Ectodermal cell (in vitro differentiated cells): ENCODE data around the gene WDR45.

Source experiments
- H3K27ac ChIP-seq: 2 replicates; pipeline ENCODE4 v1.7.0; 2013; ENCODE audit warnings: mild to moderate bottlenecking, low read depth, low read length; ENCODE audit not compliant: insufficient read depth, poor library complexity, severe bottlenecking
- H3K27me3 ChIP-seq: 2 replicates; pipeline ENCODE4 v1.7.0; 2013; ENCODE audit warnings: mild to moderate bottlenecking, low read length; ENCODE audit not compliant: insufficient read depth, control insufficient read depth, poor library complexity, severe bottlenecking
- H3K36me3 ChIP-seq: one replicate; pipeline ENCODE4 v1.7.0; 2013; ENCODE audit warnings: low read length; ENCODE audit not compliant: control insufficient read depth, insufficient read depth
- H3K4me1 ChIP-seq: one replicate; pipeline ENCODE4 v1.7.0; 2013; ENCODE audit warnings: low read length; ENCODE audit not compliant: control insufficient read depth, insufficient read depth
- H3K4me3 ChIP-seq: 2 replicates; pipeline ENCODE4 v1.7.0; 2013; ENCODE audit warnings: low read depth, low read length, control low read depth; ENCODE audit not compliant: insufficient read depth
- H3K9me3 ChIP-seq: 2 replicates; pipeline ENCODE4 v1.7.0; 2013; ENCODE audit warnings: mild to moderate bottlenecking, low read length, moderate library complexity; ENCODE audit not compliant: control insufficient read depth
- WGBS, 2 experiments: methylation state at CpG; one replicate each; pipeline ENCODE4 v1.1.7; 2013; ENCODE audit warnings: missing lambda C conversion rate in 2 of 2; 5-methylcytosine and 5-hydroxymethylcytosine counted together

WDR45 gene

DNA sequence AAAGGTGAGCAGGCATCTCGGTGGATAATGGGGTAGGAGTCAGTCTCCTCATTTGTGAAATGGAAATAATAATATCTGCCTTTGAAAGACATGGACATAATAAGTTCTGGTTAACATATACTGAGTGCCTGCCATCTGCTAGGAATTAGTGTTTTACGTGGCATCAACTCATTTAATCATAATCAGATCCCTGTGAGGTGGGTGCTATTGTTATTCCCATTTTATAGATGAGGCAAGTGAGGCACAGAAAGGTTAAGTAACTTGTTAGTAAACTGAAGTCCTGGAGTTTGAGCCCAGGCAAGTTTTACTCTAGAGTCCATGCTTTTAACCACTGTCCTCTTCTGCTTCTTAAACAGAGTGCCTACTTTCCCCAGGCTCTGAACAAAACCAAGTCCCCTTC, 13.4 kb downstream of the WDR45 start:
- Histone ChIP-seq H3K4me3 (no peak overlapping the region), H3K27ac (no peak overlapping the region), H3K27me3 (no peaks in the 10 kb centered on the region), H3K36me3 (no peaks in the 10 kb centered on the region), H3K9me3 (no peaks in the 10 kb centered on the region), H3K4me1 (no peaks in the 10 kb centered on the region)
- WGBS, 2 experiments: 92 to 93% methylated on average over 1 to 2 of the region's 2 CpGs

DNA sequence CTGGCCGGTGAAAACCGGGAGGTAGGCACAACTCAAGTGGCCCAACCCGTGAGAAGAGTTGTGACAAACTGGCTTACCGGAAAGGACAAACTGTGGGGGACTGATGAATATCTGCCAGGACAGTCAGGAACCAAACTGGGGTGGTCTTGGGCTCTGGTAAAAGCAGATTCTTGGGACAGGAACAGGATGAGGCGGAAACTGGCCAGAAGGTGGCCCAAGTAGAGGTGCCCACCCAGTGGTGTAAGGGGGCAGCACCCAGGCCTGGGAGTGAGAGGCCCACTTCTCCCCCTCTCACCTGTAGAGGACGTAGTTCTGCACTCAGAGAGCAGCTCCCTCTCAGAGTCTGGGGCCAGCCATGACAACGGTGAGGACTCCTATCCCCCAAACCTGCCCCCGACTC, 15.0 kb downstream of the WDR45 start:
- 92 to 94% methylated on average over 8 of the region's 8 CpGs for WGBS, 2 experiments
- H3K27me3 ChIP-seq: no peaks in the 10 kb centered on the region
- H3K36me3 ChIP-seq: no peaks in the 10 kb centered on the region
- no peaks in the 10 kb centered on the region for H3K4me1 ChIP-seq
- H3K27ac ChIP-seq: no peak overlapping the region
- H3K4me3 ChIP-seq: no peak overlapping the region
- no peaks in the 10 kb centered on the region for H3K9me3 ChIP-seq

DNA sequence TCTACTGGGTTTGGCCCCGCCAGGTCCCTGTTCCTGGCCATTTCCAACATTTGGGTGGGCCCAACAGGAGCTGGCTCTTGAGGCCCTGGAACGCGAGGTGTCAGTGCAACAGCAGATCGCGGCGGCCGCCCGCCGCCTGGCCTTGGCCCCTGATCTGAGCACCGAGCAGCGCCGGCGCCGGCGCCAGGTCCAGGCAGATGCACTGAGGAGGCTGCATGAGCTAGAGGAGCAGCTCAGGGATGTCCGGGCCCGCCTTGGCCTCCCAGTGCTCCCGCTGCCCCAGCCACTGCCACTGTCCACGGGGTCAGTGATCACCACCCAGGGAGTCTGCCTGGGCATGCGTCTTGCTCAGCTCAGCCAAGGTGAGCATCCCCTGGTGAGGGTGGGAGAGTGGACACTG, 15.4 kb downstream of the WDR45 start:
- WGBS, 2 experiments: 93 to 96% methylated on average over 20 of the region's 20 CpGs
- Histone ChIP-seq H3K27ac (no peak overlapping the region), H3K36me3 (no peaks in the 10 kb centered on the region), H3K9me3 (no peaks in the 10 kb centered on the region), H3K4me3 (no peak overlapping the region), H3K27me3 (no peaks in the 10 kb centered on the region), H3K4me1 (no peaks in the 10 kb centered on the region)

DNA sequence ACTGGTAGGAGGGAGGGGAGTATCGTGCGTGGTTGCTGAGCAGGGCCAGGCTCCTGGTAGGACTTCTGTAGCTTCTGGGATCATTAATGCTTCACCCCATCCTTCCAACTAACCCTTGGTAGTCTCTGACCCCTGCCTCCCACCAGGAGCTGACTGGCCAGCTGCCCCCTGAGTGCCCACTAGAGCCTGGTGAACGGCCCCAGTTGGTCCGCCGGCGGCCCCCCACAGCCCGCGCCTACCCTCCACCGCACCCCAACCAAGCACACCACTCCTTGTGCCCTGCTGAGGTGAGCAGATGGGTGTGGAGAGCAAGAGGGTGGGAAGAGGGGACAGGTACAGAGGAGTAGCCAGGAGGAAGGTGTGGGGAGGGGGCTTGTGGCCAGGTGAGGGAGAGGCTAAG, 16.0 kb downstream of the WDR45 start:
- Histone ChIP-seq H3K9me3 (no peaks in the 10 kb centered on the region), H3K27ac (no peak overlapping the region), H3K36me3 (no peaks in the 10 kb centered on the region), H3K4me1 (no peaks in the 10 kb centered on the region), H3K4me3 (no peak overlapping the region), H3K27me3 (no peaks in the 10 kb centered on the region)
- WGBS, 2 experiments: 93 to 100% methylated on average over 3 to 6 of the region's 9 CpGs

DNA sequence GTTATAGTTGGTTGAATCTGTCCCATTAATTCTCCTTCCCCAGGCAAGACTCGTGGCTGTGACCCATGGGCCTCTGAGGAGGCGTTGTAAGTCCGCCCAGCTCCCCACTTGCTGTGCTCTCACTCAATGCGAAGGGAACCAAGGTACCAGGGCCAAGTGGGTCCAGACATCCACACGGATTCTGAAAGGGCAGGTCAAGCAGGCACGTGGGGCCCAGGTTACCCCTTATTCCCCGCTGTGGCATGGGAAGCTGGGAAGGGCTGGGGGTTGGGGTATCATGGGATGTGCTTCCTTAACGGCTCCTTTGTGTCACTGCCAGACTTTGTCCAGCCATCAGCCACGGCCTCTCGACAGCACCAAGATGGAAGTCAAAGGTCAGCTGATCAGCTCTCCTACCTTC, 17.8 kb downstream of the WDR45 start:
- no peak overlapping the region for H3K27ac ChIP-seq
- 92 to 98% methylated on average over 10 of the region's 10 CpGs for WGBS, 2 experiments
- no peaks in the 10 kb centered on the region for H3K27me3 ChIP-seq
- H3K36me3 ChIP-seq: no peaks in the 10 kb centered on the region
- no peaks in the 10 kb centered on the region for H3K9me3 ChIP-seq
- no peaks in the 10 kb centered on the region for H3K4me1 ChIP-seq
- H3K4me3 ChIP-seq: no peak overlapping the region

DNA sequence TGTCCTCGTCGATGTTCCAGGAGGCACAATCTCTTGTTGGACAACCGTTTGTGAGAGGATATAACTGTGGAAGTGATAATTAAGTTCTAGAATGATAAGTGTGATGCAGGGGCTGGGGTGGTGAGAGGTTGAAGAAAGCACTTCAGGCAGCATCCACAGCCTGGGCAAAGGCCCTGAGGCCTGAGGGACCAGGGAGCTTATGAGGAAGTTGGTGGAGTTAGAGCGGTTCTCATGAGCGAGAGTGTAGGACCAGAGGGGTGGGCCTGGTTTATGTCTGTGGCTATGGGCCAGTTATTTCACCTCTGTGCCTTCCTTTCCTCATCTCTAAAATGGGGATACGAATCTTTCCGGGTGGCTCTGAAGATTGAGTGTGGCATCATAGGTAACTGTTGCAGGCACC, 18.2 kb downstream of the WDR45 start:
- no peaks in the 10 kb centered on the region for H3K9me3 ChIP-seq
- no peaks in the 10 kb centered on the region for H3K4me1 ChIP-seq
- H3K27ac ChIP-seq: no peak overlapping the region
- no peaks in the 10 kb centered on the region for H3K36me3 ChIP-seq
- no peaks in the 10 kb centered on the region for H3K27me3 ChIP-seq
- WGBS, 2 experiments: 92 to 93% methylated on average over 7 of the region's 7 CpGs
- no peak overlapping the region for H3K4me3 ChIP-seq

DNA sequence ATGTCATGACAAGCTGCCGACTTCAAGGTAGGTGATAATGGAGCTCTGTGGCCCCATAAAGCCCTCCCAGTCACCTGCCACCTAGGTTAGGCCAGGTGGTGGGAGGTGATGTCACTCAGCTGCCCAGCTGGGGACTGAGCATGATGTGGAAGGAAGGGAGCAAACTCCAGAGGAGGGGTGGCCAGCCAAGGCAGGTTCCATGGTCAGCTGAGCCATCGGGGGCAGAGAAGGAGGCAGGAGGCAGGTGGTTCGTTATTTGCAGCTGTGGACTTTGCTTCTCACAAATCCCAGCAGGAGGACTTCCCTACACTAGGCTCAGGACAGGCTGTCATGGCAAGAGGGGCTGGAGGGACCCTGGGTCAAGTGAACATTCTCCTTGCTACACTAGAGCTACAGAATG, 18.8 kb downstream of the WDR45 start:
- no peaks in the 10 kb centered on the region for H3K27me3 ChIP-seq
- no peak overlapping the region for H3K27ac ChIP-seq
- WGBS, 2 experiments: 93 to 95% methylated on average over 3 of the region's 3 CpGs
- H3K4me3 ChIP-seq: no peak overlapping the region
- H3K9me3 ChIP-seq: no peaks in the 10 kb centered on the region
- no peaks in the 10 kb centered on the region for H3K36me3 ChIP-seq
- H3K4me1 ChIP-seq: no peaks in the 10 kb centered on the region

DNA sequence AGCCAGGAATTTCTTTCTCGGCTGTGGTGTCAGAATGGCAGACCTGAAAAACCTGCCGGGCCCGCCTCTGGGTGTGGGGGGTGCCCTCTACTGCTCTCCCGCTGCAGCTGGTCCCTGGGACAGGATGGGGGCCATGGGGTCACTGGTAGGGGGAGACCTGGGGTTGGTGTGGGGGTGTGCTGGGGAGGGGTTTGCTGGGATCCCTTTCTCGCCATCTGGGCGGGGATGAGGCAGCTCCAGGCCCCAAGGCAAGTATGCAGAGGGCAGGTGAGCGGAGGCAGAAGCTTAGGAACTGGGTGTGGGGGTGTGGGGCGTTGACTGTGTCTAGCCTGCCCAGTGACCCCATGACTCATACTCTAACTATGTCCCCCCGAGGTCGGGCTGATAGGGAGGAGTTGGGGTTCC, 20.0 kb downstream of the WDR45 start:
- Histone ChIP-seq H3K27ac (no peak overlapping the region), H3K4me3 (no peak overlapping the region)
- WGBS, 2 experiments: 80 to 82% methylated on average over 10 of the region's 10 CpGs

DNA sequence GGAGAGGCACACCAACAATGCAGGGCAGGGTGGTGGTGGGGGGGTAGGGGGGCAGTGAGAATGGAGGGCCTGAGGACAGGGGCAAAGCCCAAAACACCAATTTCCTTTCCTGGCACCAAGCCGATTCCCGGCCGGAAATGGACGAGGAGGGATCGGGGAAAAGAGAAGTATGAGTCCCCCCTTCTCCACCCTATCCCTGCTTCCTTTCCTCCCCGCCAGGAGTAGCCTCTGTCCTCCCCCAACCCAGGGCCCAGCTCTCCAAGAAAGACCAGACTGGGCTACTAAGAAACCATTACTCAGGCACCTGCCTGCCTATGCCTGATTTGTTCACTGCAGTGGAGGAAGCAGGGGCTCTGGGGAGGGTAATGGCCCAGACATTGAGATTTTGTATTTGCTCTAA, 20.5 kb downstream of the WDR45 start:
- Histone ChIP-seq H3K27me3 (no peaks in the 10 kb centered on the region), H3K36me3 (no peaks in the 10 kb centered on the region), H3K27ac (no peak overlapping the region), H3K4me3 (no peak overlapping the region), H3K9me3 (no peaks in the 10 kb centered on the region), H3K4me1 (no peaks in the 10 kb centered on the region)
- WGBS, 2 experiments: 55 to 79% methylated on average over 3 to 6 of the region's 6 CpGs

More for the DNA sequence above, 20.0 kb downstream of the WDR45 start:
- Histone ChIP-seq H3K27me3 (no peaks in the 10 kb centered on the region), H3K4me1 (no peaks in the 10 kb centered on the region), H3K9me3 (no peaks in the 10 kb centered on the region), H3K36me3 (no peaks in the 10 kb centered on the region)

DNA sequence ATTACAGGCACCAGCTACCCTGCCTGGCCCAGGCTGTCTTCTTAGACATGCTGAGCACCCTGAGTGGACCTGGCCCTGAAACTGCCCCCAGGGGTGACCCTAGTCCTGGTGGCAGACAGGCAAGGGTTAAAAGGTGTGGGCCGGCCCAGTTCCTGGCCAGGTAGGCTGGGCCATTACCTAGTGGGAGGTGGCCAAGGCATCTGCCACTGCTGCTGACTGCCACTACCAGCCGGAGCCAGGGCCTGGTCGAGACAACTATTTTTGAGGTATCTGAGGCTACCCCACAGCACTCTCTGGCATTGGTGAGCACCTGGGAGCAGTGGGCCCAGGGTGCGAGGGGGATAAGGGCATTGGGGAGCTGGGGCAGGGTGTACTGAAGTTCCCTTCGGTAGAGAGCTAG, 20.9 kb downstream of the WDR45 start, which contains the start of gene CCDC120:
Gene CCDC120, plus strand, starts transcription at position 206 of the 400 bp plus-strand sequence. CDS start 3,043 bp downstream, outside the sequence.
- 35 to 41% methylated on average over 5 of the region's 5 CpGs for WGBS, 2 experiments
- H3K9me3 ChIP-seq: no peaks in the 10 kb centered on the region
- no peaks in the 10 kb centered on the region for H3K4me1 ChIP-seq
- H3K27me3 ChIP-seq: no peaks in the 10 kb centered on the region
- H3K4me3 ChIP-seq: no peak within 1 kb of the TSS
- no peak within 1 kb of the TSS for H3K27ac ChIP-seq
- no peaks in the 10 kb centered on the region for H3K36me3 ChIP-seq
